Endothelial cell of umbilical vein (primary cell): ENCODE measurements around the gene LDLRAD3. TPM values are rescaled to one million over a fixed set of nuclear protein-coding genes. Genes with fewer than 3 reads are reported as not detected.

Source experiments
- BruUV-seq: library from RNA; stranded (reverse); fragments of 400-500 nt; replicated peaks from 2 replicates; lab custom pipeline; 2021; lab: Mats Ljungman, UMichigan
- CTCF ChIA-PET: fragments of 300-600, 350-600 bp; sonication (Branson Sonifier 250); formaldehyde crosslinking; loops from one replicate; lab custom pipeline; 2021; ENCODE audit warnings: antibody characterized with exemption, inconsistent platforms; lab: Charles Lee
- POLR2A ChIA-PET: fragments of 300-600, 350-600 bp; sonication (Branson Sonifier 250); formaldehyde crosslinking; loops from one replicate; lab custom pipeline; 2021; ENCODE audit warnings: antibody characterized with exemption, inconsistent platforms; lab: Charles Lee
- DNase-seq: peaks from one replicate; pipeline ENCODE4 v3.0.0-alpha.2; 2011; ENCODE audit warnings: low read depth, low spot score
- FAIRE-seq: peaks from 2 replicates; lab custom pipeline; 2011; peaks lifted over from hg19 to GRCh38; lab: Jason Lieb, UNC
- H2AFZ ChIP-seq: 2 replicates; pipeline ENCODE4 v1.6.0; 2012; ENCODE audit warnings: low read depth, low read length, control low read depth, inconsistent platforms
- H3K27ac ChIP-seq: 2 replicates; pipeline ENCODE4 v1.5.1; 2011; ENCODE audit warnings: low read depth, mild to moderate bottlenecking, control low read depth, low read length, moderate library complexity; ENCODE audit not compliant: insufficient read depth
- H3K27me3 ChIP-seq, 2 experiments: 2 replicates each; pipeline versions ENCODE4 v1.6.0 to v1.6.1; 2011; ENCODE audit warnings: low read length in 2 of 2, mixed read lengths in 1 of 2; ENCODE audit not compliant: control insufficient read depth in 2 of 2, insufficient read depth in 2 of 2
- H3K36me3 ChIP-seq, 2 experiments: 2 replicates in 1 of 2; 3 replicates in 1 of 2; pipeline ENCODE4 v1.5.1; 2011; ENCODE audit warnings: low read length in 2 of 2, mild to moderate bottlenecking in 1 of 2, moderate library complexity in 1 of 2; ENCODE audit not compliant: control insufficient read depth in 2 of 2, insufficient read depth in 2 of 2; ENCODE audit errors: extremely low read depth in 1 of 2
- H3K4me1 ChIP-seq: 3 replicates; pipeline ENCODE4 v1.5.1; 2011; ENCODE audit warnings: mild to moderate bottlenecking, low read length; ENCODE audit not compliant: control insufficient read depth, insufficient read depth; ENCODE audit errors: extremely low read depth
- H3K4me2 ChIP-seq: 2 replicates; pipeline ENCODE4 v1.6.1; 2011; ENCODE audit warnings: low read length, control low read depth, mixed read lengths; ENCODE audit not compliant: insufficient read depth
- H3K4me3 ChIP-seq, 3 experiments: fragments of 200-600 bp in 1 of 3; sonication (generic), shearing (Covaris generic) in 1 of 3; replicated peaks in 1 of 3; 2 replicates each; pipeline ENCODE4 v1.5.1; 2011 to 2016; ENCODE audit warnings: control low read depth in 3 of 3, low read length in 3 of 3, mild to moderate bottlenecking in 2 of 3, inconsistent platforms in 1 of 3, low read depth in 1 of 3, moderate library complexity in 1 of 3; ENCODE audit not compliant: insufficient read depth in 1 of 3
- H3K79me2 ChIP-seq: 2 replicates; pipeline ENCODE4 v1.6.0; 2012; ENCODE audit warnings: low read length, inconsistent platforms; ENCODE audit not compliant: control insufficient read depth, insufficient read depth
- H3K9ac ChIP-seq: replicated peaks from 2 replicates; pipeline ENCODE3; 2011; ENCODE audit warnings: low read length, control low read depth; ENCODE audit not compliant: insufficient read depth; ENCODE audit errors: extremely low read depth
- H3K9me1 ChIP-seq: replicated peaks from 3 replicates; pipeline ENCODE4 v1.6.0; 2011; ENCODE audit warnings: mild to moderate bottlenecking, low read length; ENCODE audit not compliant: control insufficient read depth, insufficient read depth; ENCODE audit errors: extremely low read depth
- H3K9me3 ChIP-seq: replicated peaks from 2 replicates; pipeline ENCODE4 v1.5.1; 2012; ENCODE audit warnings: low read length, inconsistent platforms; ENCODE audit not compliant: control insufficient read depth, insufficient read depth
- H4K20me1 ChIP-seq: replicated peaks from 2 replicates; pipeline ENCODE3; 2011; ENCODE audit warnings: mild to moderate bottlenecking, low read length; ENCODE audit not compliant: control insufficient read depth, insufficient read depth; ENCODE audit errors: extremely low read depth
- EZH2 ChIP-seq: IDR thresholded peaks from 2 replicates; pipeline ENCODE4 v1.6.1; 2012; ENCODE audit warnings: borderline replicate concordance, low read depth, mild to moderate bottlenecking, moderate library complexity, low read length, inconsistent platforms; ENCODE audit not compliant: severe bottlenecking
- FOS ChIP-seq: IDR thresholded peaks from 2 replicates; pipeline ENCODE4 v1.6.1; 2011; ENCODE audit warnings: mild to moderate bottlenecking, low read length, moderate library complexity, borderline replicate concordance; ENCODE audit not compliant: insufficient read depth
- GATA2 ChIP-seq: IDR thresholded peaks from 2 replicates; pipeline ENCODE4 v1.7.0; 2011; ENCODE audit warnings: low read depth, mild to moderate bottlenecking, moderate library complexity, mixed read lengths, low read length; ENCODE audit not compliant: insufficient read length, insufficient read depth
- MYC ChIP-seq: IDR thresholded peaks from one replicate; pipeline ENCODE4 v1.6.1; 2011; ENCODE audit warnings: mild to moderate bottlenecking, low read depth, low read length
- POLR2A ChIP-seq: IDR thresholded peaks from 2 replicates; pipeline ENCODE4 v1.6.1; 2012; ENCODE audit warnings: low read depth, mild to moderate bottlenecking, control low read depth, low read length
- POLR2AphosphoS5 ChIP-seq: IDR thresholded peaks from 2 replicates; pipeline ENCODE4 v1.6.1; 2012; ENCODE audit warnings: low read depth, mild to moderate bottlenecking, control low read depth, low read length, moderate library complexity; ENCODE audit not compliant: insufficient read depth
- dilution Hi-C: fragments of 300-500 bp; cut with MboI; formaldehyde crosslinking; loops from one replicate; pipeline ENCODE4 v1.15.0; 2019; ENCODE audit warnings: low sequenced_read_pairs; ENCODE audit not compliant: extremely low pct_ligation_motif_present
- intact Hi-C: fragments of 100-400 bp; cut with micrococcal nuclease; formaldehyde crosslinking; loops from one replicate; pipeline ENCODE4 v1.10.0; 2022
- polyA plus RNA-seq, 4 experiments: library from polyadenylated mRNA; depleted of rRNA in 3 of 4; stranded (reverse) in 3 of 4; unstranded in 1 of 4; fragments of >200 nt; gene quantifications; 2 replicates each; pipeline versions ENCODE4 v1.2.1 to v1.2.3, GENCODE V29; 2011 to 2012; ENCODE audit warnings: missing spikeins in 1 of 4
- total RNA-seq: library from RNA; stranded (reverse); gene quantifications from 2 replicates; pipeline ENCODE4 v1.2.3, GENCODE V29; 2021
- TF ChIP-seq, protein P1 (sequence below): IDR thresholded peaks from 2 replicates; pipeline ENCODE4 v1.6.1; 2011; ENCODE audit not compliant: insufficient read depth, insufficient read length

Gene LDLRAD3
- total and polyA plus RNA-seq, 2 donors (not counting 3 experiments of a cell fraction or from before 2014, with no cell fraction given) = 17.9 to 25.1 TPM

DNA sequence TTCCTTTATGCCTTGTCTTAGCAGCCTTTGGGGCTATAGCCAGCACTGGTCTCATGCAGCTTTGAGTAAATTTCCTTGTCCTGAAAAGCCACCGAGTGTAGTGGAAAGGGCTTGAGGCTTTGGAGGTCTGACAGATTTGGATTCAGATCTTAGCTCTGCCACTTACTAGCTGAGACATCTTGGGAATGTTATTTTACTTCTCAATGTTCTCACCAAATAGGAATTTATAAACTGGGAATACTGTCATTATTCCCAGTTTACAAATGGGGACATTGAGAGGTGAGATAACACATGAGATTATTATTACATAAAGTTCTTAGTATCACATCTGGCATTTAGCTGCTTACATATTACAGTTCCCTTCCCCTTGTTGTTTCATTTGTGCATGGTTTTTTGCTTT, 249.9 kb downstream of the LDLRAD3 start:
- intact Hi-C loops = no loop called here
- no peak overlapping the region for H3K4me2 ChIP-seq
- no peaks in the 10 kb centered on the region for H3K27me3 ChIP-seq
- H3K79me2 ChIP-seq = no peaks in the 10 kb centered on the region
- no peak overlapping the region for H2AFZ ChIP-seq
- peaks cover 2 to 3% of the 10 kb centered on the region in 2 experiments for H3K36me3 ChIP-seq
- TF ChIP-seq, protein P1, sequence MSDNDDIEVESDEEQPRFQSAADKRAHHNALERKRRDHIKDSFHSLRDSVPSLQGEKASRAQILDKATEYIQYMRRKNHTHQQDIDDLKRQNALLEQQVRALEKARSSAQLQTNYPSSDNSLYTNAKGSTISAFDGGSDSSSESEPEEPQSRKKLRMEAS = no peak
- TF ChIP-seq MYC (no peak), POLR2A (no peak), GATA2 (no peak), POLR2AphosphoS5 (no peak), EZH2 (no peak), FOS (no peak)
- FAIRE-seq = no peak
- no peak for DNase-seq
- no peak overlapping the region for H3K9ac ChIP-seq
- H3K9me3 ChIP-seq = no peaks in the 10 kb centered on the region
- POLR2A ChIA-PET = no interaction called here
- CTCF ChIA-PET = interaction anchor here (1.3 to 2.3 kb wide), 2 partner anchors 65 to 73 kb away, joined by 4 to 6 read pairs; no protein-coding TSS in a partner anchor
- no peaks in the 10 kb centered on the region for H3K4me1 ChIP-seq
- no peaks in the 10 kb centered on the region for H3K9me1 ChIP-seq
- H3K4me3 ChIP-seq = no peak overlapping the region
- BruUV-seq = no TSS peak
- dilution Hi-C loops = no loop called here
- no peak overlapping the region for H3K27ac ChIP-seq
- H4K20me1 ChIP-seq = no peaks in the 10 kb centered on the region
